Sigmoid colon (tissue), 7 donors: Measurements from ENCODE around the gene ARID5B. TPM values are rescaled to one million over a fixed set of nuclear protein-coding genes. Genes with fewer than 3 reads are reported as not detected.

Experiments
- DNase-seq: peaks from one replicate; pipeline ENCODE4 v3.0.0-alpha.2; 2019
- H3K27ac ChIP-seq, 4 donors: fragments of 200-600 bp; sonication (generic); one replicate each; pipeline ENCODE4 v1.5.1; 2016 to 2019; ENCODE audit warnings: mild to moderate bottlenecking in 1 of 4
- H3K27me3 ChIP-seq, 3 donors: fragments of 200-600 bp; sonication (generic); one replicate each; pipeline ENCODE4 v1.5.1; 2019; ENCODE audit warnings: mild to moderate bottlenecking in 1 of 3
- H3K36me3 ChIP-seq, 4 donors: fragments of 200-600 bp; sonication (generic); one replicate each; pipeline ENCODE4 v1.5.1; 2016 to 2019
- H3K4me1 ChIP-seq, 4 donors: fragments of 200-600 bp; sonication (generic); one replicate each; pipeline ENCODE4 v1.5.1; 2017 to 2019
- H3K4me3 ChIP-seq, 4 donors: fragments of 200-600 bp; sonication (generic); one replicate each; pipeline ENCODE4 v1.5.1; 2017 to 2019; ENCODE audit warnings: mild to moderate bottlenecking in 2 of 4, moderate library complexity in 1 of 4
- H3K9me3 ChIP-seq, 4 donors: fragments of 200-600 bp in 3 of 4; sonication (generic) in 3 of 4; one replicate each; pipeline versions ENCODE4 v1.5.1 to v1.6.1; 2013 to 2019
- EP300 ChIP-seq, 4 donors: sonication (generic); formaldehyde crosslinking; IDR thresholded peaks; one replicate each; pipeline ENCODE4 v1.6.1; 2017; ENCODE audit warnings: antibody characterized with exemption in 4 of 4
- POLR2A ChIP-seq, 2 donors: fragments of 450-650 bp; IDR thresholded peaks; one replicate each; pipeline ENCODE4 v1.6.1; 2016; ENCODE audit warnings: antibody characterized with exemption in 2 of 2, mild to moderate bottlenecking in 2 of 2, moderate library complexity in 2 of 2
- POLR2AphosphoS5 ChIP-seq, 4 donors: sonication (generic); formaldehyde crosslinking; IDR thresholded peaks; one replicate each; pipeline ENCODE4 v1.6.1; 2017; ENCODE audit warnings: antibody characterized with exemption in 4 of 4
- WGBS, 2 donors: extraction: QIAGEN DNeasy Blood & Tissue Kit; methylation state at CpG; one replicate each; pipeline ENCODE4 v1.1.7; 2013; 5-methylcytosine and 5-hydroxymethylcytosine counted together
- intact Hi-C: fragments of 100-400 bp; cut with DNase I; formaldehyde crosslinking; loops from one replicate; pipeline ENCODE4 v1.15.1; 2023
- polyA plus RNA-seq, 3 donors: library from polyadenylated mRNA; stranded (reverse); fragments of 200-250 nt; gene quantifications; one replicate each; pipeline ENCODE4 v1.2.3, GENCODE V29; 2013
- total RNA-seq, 4 donors: library from RNA; depleted of rRNA; stranded (reverse); fragments of >200 nt; gene quantifications; one replicate each; pipeline ENCODE4 v1.1.0, GENCODE V29; 2016
- TF ChIP-seq, protein P1 (sequence below), 4 experiments: fragments of 450-650 bp in 3 of 4; fragments of 200-600 bp in 1 of 4; IDR thresholded peaks; one replicate each; pipeline ENCODE4 v1.5.1; 2016 to 2019; ENCODE audit warnings: antibody characterized with exemption in 4 of 4, mild to moderate bottlenecking in 3 of 4, moderate library complexity in 2 of 4
- donor health status: healthy with polysubstance abuse.
- donor health status: Bipolar disorder and iron deficiency.
- donor health status: healthy.

Gene ARID5B
- total and polyA plus RNA-seq, 7 donors: 2.3 to 109 (median 29.6) TPM

DNA sequence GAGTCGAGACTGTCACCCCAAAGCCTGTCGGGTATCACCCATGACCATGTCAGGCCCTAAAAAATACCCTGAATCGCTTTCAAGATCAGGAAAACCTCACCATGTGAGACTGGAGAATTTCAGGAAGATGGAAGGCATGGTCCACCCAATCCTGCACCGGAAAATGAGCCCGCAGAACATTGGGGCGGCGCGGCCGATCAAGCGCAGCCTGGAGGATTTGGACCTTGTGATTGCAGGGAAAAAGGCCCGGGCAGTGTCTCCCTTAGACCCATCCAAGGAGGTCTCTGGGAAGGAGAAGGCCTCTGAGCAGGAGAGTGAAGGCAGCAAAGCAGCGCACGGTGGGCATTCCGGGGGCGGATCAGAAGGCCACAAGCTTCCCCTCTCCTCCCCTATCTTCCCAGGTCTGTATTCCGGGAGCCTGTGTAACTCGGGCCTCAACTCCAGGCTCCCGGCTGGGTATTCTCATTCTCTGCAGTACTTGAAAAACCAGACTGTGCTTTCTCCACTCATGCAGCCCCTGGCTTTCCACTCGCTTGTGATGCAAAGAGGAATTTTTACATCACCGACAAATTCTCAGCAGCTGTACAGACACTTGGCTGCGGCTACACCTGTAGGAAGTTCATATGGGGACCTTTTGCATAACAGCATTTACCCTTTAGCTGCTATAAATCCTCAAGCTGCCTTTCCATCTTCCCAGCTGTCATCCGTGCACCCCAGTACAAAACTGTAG, 191.0 kb downstream of the ARID5B start:
- Histone ChIP-seq H3K4me3 (no peak overlapping the region), H3K9me3 (no peaks in the 10 kb centered on the region), H3K27me3 (no peaks in the 10 kb centered on the region), H3K4me1 (peaks cover 0 to 54% (median 47%) of the 10 kb centered on the region in 4 donors), H3K36me3 (peaks cover 18 to 57% (median 30%) of the 10 kb centered on the region in 4 donors), H3K27ac (peak overlapping the region in 3 of 4 donors; percentile 28 to 77 (median 73))
- intact Hi-C loops: no loop called here
- DNase-seq: no peak
- peak in 1 of 4 donors; percentile 2 for TF ChIP-seq POLR2AphosphoS5 (IDR thresholded peaks at IDR 0.05)
- TF ChIP-seq EP300 (IDR thresholded peaks at IDR 0.05): no peak
- WGBS, 2 donors: 87 to 90% methylated on average over 22 of the region's 22 CpGs

DNA sequence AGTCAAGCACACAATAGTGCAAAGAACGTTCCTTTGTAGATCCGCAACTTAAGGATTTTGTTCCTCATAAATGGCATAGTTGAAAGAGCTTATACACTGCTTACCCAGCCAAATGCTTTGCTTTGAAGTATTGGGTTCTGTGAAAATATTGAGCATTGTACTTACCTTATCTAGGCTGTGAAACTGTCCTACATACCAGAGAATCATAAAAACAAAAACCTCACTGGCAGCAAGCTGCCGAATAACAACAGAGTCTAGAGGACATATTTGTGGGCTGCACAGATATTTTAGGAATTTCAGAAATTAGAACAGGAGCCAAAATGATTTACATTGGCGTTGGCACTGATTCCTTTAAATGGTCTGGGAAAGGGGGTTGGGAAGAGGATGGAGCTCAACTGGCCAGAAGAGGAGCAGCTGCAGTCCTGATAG, 192.4 kb downstream of the ARID5B start:
- TF ChIP-seq, protein P1, sequence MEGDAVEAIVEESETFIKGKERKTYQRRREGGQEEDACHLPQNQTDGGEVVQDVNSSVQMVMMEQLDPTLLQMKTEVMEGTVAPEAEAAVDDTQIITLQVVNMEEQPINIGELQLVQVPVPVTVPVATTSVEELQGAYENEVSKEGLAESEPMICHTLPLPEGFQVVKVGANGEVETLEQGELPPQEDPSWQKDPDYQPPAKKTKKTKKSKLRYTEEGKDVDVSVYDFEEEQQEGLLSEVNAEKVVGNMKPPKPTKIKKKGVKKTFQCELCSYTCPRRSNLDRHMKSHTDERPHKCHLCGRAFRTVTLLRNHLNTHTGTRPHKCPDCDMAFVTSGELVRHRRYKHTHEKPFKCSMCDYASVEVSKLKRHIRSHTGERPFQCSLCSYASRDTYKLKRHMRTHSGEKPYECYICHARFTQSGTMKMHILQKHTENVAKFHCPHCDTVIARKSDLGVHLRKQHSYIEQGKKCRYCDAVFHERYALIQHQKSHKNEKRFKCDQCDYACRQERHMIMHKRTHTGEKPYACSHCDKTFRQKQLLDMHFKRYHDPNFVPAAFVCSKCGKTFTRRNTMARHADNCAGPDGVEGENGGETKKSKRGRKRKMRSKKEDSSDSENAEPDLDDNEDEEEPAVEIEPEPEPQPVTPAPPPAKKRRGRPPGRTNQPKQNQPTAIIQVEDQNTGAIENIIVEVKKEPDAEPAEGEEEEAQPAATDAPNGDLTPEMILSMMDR (IDR thresholded peaks at IDR 0.05): no peak
- TF ChIP-seq POLR2A (IDR thresholded peaks at IDR 0.05) (no peak), POLR2AphosphoS5 (IDR thresholded peaks at IDR 0.05) (no peak), EP300 (IDR thresholded peaks at IDR 0.05) (no peak)
- peaks cover 0 to 51% (median 47%) of the 10 kb centered on the region in 4 donors for H3K4me1 ChIP-seq
- peak overlapping the region; percentile 38 to 77 (median 57) for H3K27ac ChIP-seq
- no peaks in the 10 kb centered on the region for H3K9me3 ChIP-seq
- intact Hi-C loops: no loop called here
- no peak for DNase-seq
- no peak overlapping the region for H3K4me3 ChIP-seq
- WGBS, 2 donors: 13 to 57% methylated on average over 4 of the region's 4 CpGs
- H3K36me3 ChIP-seq: peaks cover 18 to 44% (median 26%) of the 10 kb centered on the region in 4 donors
- no peaks in the 10 kb centered on the region for H3K27me3 ChIP-seq

DNA sequence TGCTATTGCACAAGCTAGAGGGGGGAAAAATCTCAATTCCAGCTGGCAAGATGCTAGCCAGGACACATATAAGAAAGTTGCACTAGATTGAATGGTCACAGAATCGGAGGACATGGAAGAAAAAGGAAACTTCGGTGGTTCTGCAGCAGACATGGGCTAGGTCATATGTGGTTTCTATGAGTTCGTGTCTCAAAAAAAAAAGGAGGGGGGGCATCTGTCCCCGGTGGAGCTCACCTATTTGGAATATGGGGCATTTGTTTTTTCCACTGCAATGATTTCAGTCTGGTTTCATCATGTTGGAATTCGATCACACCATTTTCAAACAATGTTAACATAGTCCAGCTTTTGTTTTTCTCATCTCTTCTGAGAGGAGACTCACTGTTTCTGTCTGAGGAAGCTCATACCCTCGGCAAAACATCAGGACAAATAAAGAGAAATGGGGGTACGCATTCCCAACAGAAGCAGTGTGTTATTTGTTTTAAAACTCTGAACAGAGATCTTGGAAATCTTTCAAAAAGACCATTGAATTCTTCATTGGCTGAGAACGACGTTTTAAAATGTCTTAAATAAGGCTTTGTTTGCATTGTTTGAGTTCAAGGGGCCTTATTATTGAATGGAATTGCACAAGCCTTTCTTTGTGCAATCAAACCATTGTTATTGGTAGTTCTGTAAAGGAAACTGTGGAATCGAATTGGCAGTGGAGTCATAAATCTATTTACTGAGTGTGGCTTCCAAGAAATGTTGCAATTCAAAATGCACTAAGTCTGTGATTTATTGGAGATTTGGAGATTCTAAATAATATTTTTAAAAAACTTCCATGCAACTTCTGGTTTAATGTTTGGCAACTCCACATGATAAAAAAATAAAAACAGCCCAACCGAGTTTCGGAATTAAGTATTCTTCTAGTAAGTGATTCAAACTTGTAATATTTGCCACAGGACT, 194.0 kb downstream of the ARID5B start:
- no peak for DNase-seq
- 18 to 54% methylated on average over 12 of the region's 12 CpGs for WGBS, 2 donors
- H3K36me3 ChIP-seq: peaks cover 18 to 28% (median 22%) of the 10 kb centered on the region in 4 donors
- H3K27ac ChIP-seq: peak overlapping the region; percentile 24 to 77 (median 66)
- no peaks in the 10 kb centered on the region for H3K27me3 ChIP-seq
- peaks cover 0 to 51% (median 47%) of the 10 kb centered on the region in 4 donors for H3K4me1 ChIP-seq
- TF ChIP-seq EP300 (IDR thresholded peaks at IDR 0.05) (no peak), POLR2AphosphoS5 (IDR thresholded peaks at IDR 0.05) (peak; percentile 29 to 44 (median 37)), POLR2A (IDR thresholded peaks at IDR 0.05) (no peak)
- TF ChIP-seq, protein P1 (IDR thresholded peaks at IDR 0.05): no peak
- intact Hi-C loops: no loop called here
- no peaks in the 10 kb centered on the region for H3K9me3 ChIP-seq
- H3K4me3 ChIP-seq: no peak overlapping the region

DNA sequence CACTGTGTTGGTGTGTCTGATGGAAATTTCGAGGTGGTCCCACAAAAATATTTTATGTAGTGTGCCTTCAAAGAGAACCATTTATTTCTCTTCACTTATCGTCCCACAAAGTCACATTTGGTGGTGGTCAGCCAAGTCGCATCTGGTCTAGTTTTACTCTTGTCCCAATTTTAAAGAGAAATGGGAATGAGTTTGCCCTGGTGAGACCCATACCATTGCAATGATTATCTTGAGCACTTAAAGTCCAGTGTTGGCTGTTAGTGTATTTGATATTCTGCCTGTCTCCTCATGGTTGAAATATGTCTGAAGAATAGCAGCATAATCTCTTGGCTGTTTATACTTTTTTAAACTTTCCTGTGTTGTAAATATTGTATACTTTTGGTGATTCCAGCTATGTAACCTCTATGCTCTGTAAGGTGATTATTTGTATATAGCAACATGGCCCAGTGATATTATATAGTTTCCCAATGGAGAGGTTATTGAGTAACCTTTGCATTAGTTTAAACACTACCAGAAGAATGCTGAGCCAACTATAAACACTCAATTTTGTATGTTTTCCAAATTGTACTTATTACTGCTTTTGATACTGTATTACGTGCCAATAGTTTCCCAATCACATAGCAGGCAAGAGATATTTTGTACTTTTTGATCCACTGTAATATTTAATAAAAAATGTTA, 194.9 kb downstream of the ARID5B start:
- Histone ChIP-seq H3K4me1 (peaks cover 0 to 51% (median 47%) of the 10 kb centered on the region in 4 donors), H3K9me3 (no peaks in the 10 kb centered on the region), H3K4me3 (no peak overlapping the region), H3K27me3 (no peaks in the 10 kb centered on the region), H3K27ac (peak overlapping the region; percentile 24 to 77 (median 66)), H3K36me3 (peaks cover 8 to 18% (median 13%) of the 10 kb centered on the region in 4 donors)
- intact Hi-C loops: no loop called here
- WGBS, 2 donors: 82 to 88% methylated on average over 4 of the region's 4 CpGs
- TF ChIP-seq POLR2AphosphoS5 (IDR thresholded peaks at IDR 0.05): no peak
- TF ChIP-seq, protein P1 (IDR thresholded peaks at IDR 0.05): no peak
- TF ChIP-seq POLR2A (IDR thresholded peaks at IDR 0.05): no peak
- no peak for TF ChIP-seq EP300 (IDR thresholded peaks at IDR 0.05)
- no peak for DNase-seq
